Panc1 (cell line): ENCODE results near the gene TRAPPC2L. TPM values are rescaled to one million over a fixed set of nuclear protein-coding genes. Genes with fewer than 3 reads are reported as not detected.

Source experiments
- ATAC-seq: fragments of 200-7000 bp; cut with Tn5 transposase; 2 replicates; pipeline ENCODE4 v1.9.1; 2020; ENCODE audit warnings: mild to moderate bottlenecking, moderate library complexity
- BruUV-seq: library from RNA; stranded (reverse); fragments of 400-500 nt; replicated peaks from 2 replicates; lab custom pipeline; 2021; lab: Mats Ljungman, UMichigan
- CTCF ChIA-PET: fragments of 300-600 bp; sonication (Branson Sonifier 250); formaldehyde crosslinking; loops from one replicate; lab custom pipeline; 2022; ENCODE audit warnings: antibody characterized with exemption; lab: Charles Lee
- POLR2A ChIA-PET: fragments of 300-600 bp; sonication (Branson Sonifier 250); formaldehyde crosslinking; loops from one replicate; lab custom pipeline; 2022; ENCODE audit warnings: antibody characterized with exemption; lab: Charles Lee
- DNase-seq: peaks from one replicate; pipeline ENCODE4 v3.0.0-alpha.2; 2010; ENCODE audit warnings: low read depth, low spot score
- H3K27ac ChIP-seq: 2 replicates; pipeline ENCODE4 v1.5.1; 2011; ENCODE audit warnings: mild to moderate bottlenecking, low read length, inconsistent platforms
- H3K27me3 ChIP-seq: fragments of 200-500 bp; sonication (Bioruptor generic); 2 replicates; pipeline ENCODE4 v1.6.0; 2014; ENCODE audit warnings: low read length, inconsistent platforms; ENCODE audit not compliant: control insufficient read depth, insufficient read depth
- H3K36me3 ChIP-seq: fragments of 200-500 bp; sonication (Bioruptor generic); 2 replicates; pipeline ENCODE4 v1.5.1; 2014; ENCODE audit warnings: inconsistent platforms, mild to moderate bottlenecking, low read length, moderate library complexity; ENCODE audit not compliant: control insufficient read depth, insufficient read depth
- H3K4me1 ChIP-seq: 2 replicates; pipeline ENCODE4 v1.5.1; 2011; ENCODE audit warnings: inconsistent platforms, mild to moderate bottlenecking, low read length, moderate library complexity; ENCODE audit not compliant: control insufficient read depth, insufficient read depth
- H3K4me3 ChIP-seq, 2 experiments: 2 replicates each; pipeline ENCODE4 v1.5.1; 2011 to 2012; ENCODE audit warnings: low read depth in 2 of 2, low read length in 2 of 2, mild to moderate bottlenecking in 2 of 2, inconsistent platforms in 1 of 2, moderate library complexity in 1 of 2
- H3K9me3 ChIP-seq: fragments of 200-500 bp; sonication (Bioruptor generic); 2 replicates; pipeline ENCODE4 v1.5.1; 2014; ENCODE audit warnings: low read depth, mild to moderate bottlenecking, inconsistent platforms, low read length, moderate library complexity; ENCODE audit not compliant: control insufficient read depth, insufficient read depth
- CTCF ChIP-seq: fragments of 450-650 bp; IDR thresholded peaks from 2 replicates; pipeline ENCODE4 v1.5.1; 2017; ENCODE audit warnings: mild to moderate bottlenecking
- POLR2AphosphoS5 ChIP-seq: IDR thresholded peaks from 2 replicates; pipeline ENCODE4 v1.6.1; 2012; ENCODE audit warnings: mild to moderate bottlenecking, low read depth, low read length, moderate library complexity
- REST ChIP-seq, 2 experiments: IDR thresholded peaks; 2 replicates each; pipeline ENCODE4 v1.6.1; 2011 to 2012; ENCODE audit warnings: low read depth in 2 of 2, control low read depth in 1 of 2, low read length in 1 of 2, mild to moderate bottlenecking in 1 of 2, moderate library complexity in 1 of 2; ENCODE audit not compliant: insufficient read depth in 1 of 2
- SIN3A ChIP-seq: IDR thresholded peaks from 2 replicates; pipeline ENCODE4 v1.6.1; 2012; ENCODE audit warnings: low read depth, mild to moderate bottlenecking, low read length, moderate library complexity, borderline replicate concordance; ENCODE audit not compliant: insufficient read depth
- TCF7L2 ChIP-seq: IDR thresholded peaks from 2 replicates; pipeline ENCODE4 v1.6.1; 2011; ENCODE audit warnings: mild to moderate bottlenecking, low read depth, low read length, inconsistent platforms
- in situ Hi-C: cut with HindIII; loops from 2 replicates; pipeline ENCODE4 v1.10.0; 2016; ENCODE audit warnings: low sequenced_read_pairs, low pct_unique_long_range_greater_than_20kb
- intact Hi-C: fragments of 100-400 bp; cut with micrococcal nuclease; formaldehyde crosslinking; loops from one replicate; pipeline ENCODE4 v1.10.0; 2022; ENCODE audit not compliant: unreplicated experiment
- total RNA-seq: library from RNA; stranded (reverse); gene quantifications from one replicate; pipeline ENCODE4 v1.2.1, GENCODE V29; 2021; ENCODE audit not compliant: unreplicated experiment

TRAPPC2L gene
- total RNA-seq, 1 experiment from 2014 or later = 73.8 TPM

- no peaks in the 10 kb centered on the region for H3K9me3 ChIP-seq
- intact Hi-C loops (no loop called here), in situ Hi-C loops (no loop called here)
- no peak overlapping the region for H3K4me3 ChIP-seq
- ChIA-PET CTCF (no interaction called here), POLR2A (no interaction called here)
- BruUV-seq = no TSS peak
- TF ChIP-seq TCF7L2 (no peak), POLR2AphosphoS5 (no peak), REST (IDR thresholded peaks at IDR 0.05; ENCODE audit: insufficient read depth in 1 of 2, low read depth in 2 of 2, low read length in 1 of 2) (no peak), SIN3A (no peak), CTCF (no peak)
- no peaks in the 10 kb centered on the region for H3K27me3 ChIP-seq
- H3K36me3 ChIP-seq = no peaks in the 10 kb centered on the region
- ATAC-seq (no peak), DNase-seq (no peak)
- H3K27ac ChIP-seq = no peak overlapping the region
- H3K4me1 ChIP-seq = peaks cover 7% of the 10 kb centered on the region
Measured at GRCh38 chr16:88883946-88884345, 27.0 kb downstream of the TRAPPC2L start.

- in situ Hi-C loops (no loop called here), intact Hi-C loops (no loop called here)
- Histone ChIP-seq H3K4me3 (no peak overlapping the region), H3K27me3 (no peaks in the 10 kb centered on the region), H3K9me3 (no peaks in the 10 kb centered on the region), H3K36me3 (no peaks in the 10 kb centered on the region), H3K27ac (no peak overlapping the region), H3K4me1 (peaks cover 7% of the 10 kb centered on the region)
- ChIA-PET CTCF (no interaction called here), POLR2A (no interaction called here)
- no peak for TF ChIP-seq CTCF
- TF ChIP-seq SIN3A = no peak
- no peak for TF ChIP-seq TCF7L2
- TF ChIP-seq REST (IDR thresholded peaks at IDR 0.05; ENCODE audit: insufficient read depth in 1 of 2, low read depth in 2 of 2, low read length in 1 of 2) = no peak
- TF ChIP-seq POLR2AphosphoS5 = no peak
- BruUV-seq = no TSS peak
- ATAC-seq = no peak
- no peak for DNase-seq
Measured at GRCh38 chr16:88884569-88885271, 27.8 kb downstream of the TRAPPC2L start.
